ENCODE results near the gene NSUN3. TPM values are rescaled to one million over a fixed set of nuclear protein-coding genes. Genes with fewer than 3 reads are reported as not detected.

NSUN3 gene
- polyA plus RNA-seq, 4 donors = 4.9 to 12.7 (median 7.8) TPM

DNA sequence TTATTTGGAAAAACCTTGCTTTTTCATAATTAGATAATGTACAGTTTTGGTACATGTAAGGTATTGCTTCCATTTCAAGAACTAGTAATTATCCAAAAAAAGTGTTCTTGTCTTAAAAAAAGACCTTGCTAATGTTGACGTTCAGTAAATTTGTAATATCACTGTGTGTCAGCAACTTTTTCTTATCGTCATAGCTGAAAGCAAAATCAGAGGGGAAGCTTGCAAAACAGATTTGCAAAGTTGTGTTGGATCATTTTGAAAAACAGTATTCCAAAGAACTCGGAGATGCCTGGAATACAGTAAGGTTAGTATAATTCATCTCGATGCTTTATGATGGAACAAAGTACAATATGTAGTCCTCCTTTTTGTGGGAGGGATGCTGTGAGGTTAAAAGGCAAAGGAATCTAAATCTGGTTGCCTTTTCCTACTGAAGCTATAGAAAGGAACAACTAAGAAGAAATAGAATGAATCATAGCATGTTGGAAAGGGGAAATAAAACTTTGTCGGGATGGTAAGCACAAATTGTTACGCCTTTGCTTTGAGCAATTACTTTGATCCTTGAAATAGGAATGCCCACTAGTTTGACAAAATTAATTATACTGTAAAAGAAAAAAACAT, 1.5 kb downstream of the NSUN3 start:
- Histone ChIP-seq H3K4me3 (ENCODE audit: low read depth in 1 of 3, low read length in 3 of 3) (no peak overlapping the region), H3K27me3 (ENCODE audit: control insufficient read depth in 3 of 3, insufficient read depth in 3 of 3, low read length in 3 of 3) (no peaks in the 10 kb centered on the region), H3K9me3 (ENCODE audit: control insufficient read depth in 2 of 2, insufficient read depth in 1 of 2, low read depth in 1 of 2, low read length in 1 of 2) (peaks cover 0 to 10% of the 10 kb centered on the region in 2 donors), H3K36me3 (ENCODE audit: control insufficient read depth in 3 of 3, insufficient read depth in 2 of 3, low read depth in 1 of 3, low read length in 3 of 3) (peaks cover 0 to 8% (median 2%) of the 10 kb centered on the region in 3 donors), H3K27ac (ENCODE audit: low read depth in 1 of 3, low read length in 2 of 3) (no peak overlapping the region), H3K4me1 (ENCODE audit: control insufficient read depth in 3 of 3, insufficient read depth in 2 of 3, low read depth in 1 of 3, low read length in 2 of 3) (peaks cover 0 to 9% (median 2%) of the 10 kb centered on the region in 3 donors)
- no peak for FAIRE-seq
- DNase-seq = no peak
- 57 to 71% (median 62%) methylated on average over 6 of the region's 6 CpGs for WGBS, 3 donors

DNA sequence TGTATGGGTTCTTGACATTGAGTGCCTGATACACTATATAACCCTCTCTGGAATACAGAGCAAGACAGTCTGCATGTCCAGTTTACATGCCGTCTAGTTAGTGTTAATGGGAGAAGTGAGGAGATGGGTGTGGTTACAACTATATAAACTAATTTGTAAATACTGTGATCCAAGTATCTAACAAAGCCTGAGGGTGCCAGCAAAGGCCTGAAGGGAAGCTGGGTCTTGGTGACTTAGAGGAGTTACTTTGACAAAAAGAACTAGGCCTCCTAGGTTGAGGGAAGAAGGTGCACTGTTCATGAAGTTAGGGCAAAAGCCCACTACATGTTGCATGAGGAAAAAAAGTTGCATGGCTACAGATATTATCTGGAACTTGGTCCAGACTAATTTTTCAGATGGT, 2.3 kb downstream of the NSUN3 start:
- WGBS, 3 donors = 41 to 43% (median 42%) methylated on average over 1 of the region's 1 CpG
- Histone ChIP-seq H3K36me3 (ENCODE audit: control insufficient read depth in 3 of 3, insufficient read depth in 2 of 3, low read depth in 1 of 3, low read length in 3 of 3) (peaks cover 0 to 7% (median 2%) of the 10 kb centered on the region in 3 donors), H3K9me3 (ENCODE audit: control insufficient read depth in 2 of 2, insufficient read depth in 1 of 2, low read depth in 1 of 2, low read length in 1 of 2) (peaks cover 0 to 10% of the 10 kb centered on the region in 2 donors), H3K4me3 (ENCODE audit: low read depth in 1 of 3, low read length in 3 of 3) (no peak overlapping the region), H3K4me1 (ENCODE audit: control insufficient read depth in 3 of 3, insufficient read depth in 2 of 3, low read depth in 1 of 3, low read length in 2 of 3) (peaks cover 0 to 9% (median 2%) of the 10 kb centered on the region in 3 donors), H3K27ac (ENCODE audit: low read depth in 1 of 3, low read length in 2 of 3) (no peak overlapping the region), H3K27me3 (ENCODE audit: control insufficient read depth in 3 of 3, insufficient read depth in 3 of 3, low read length in 3 of 3) (no peaks in the 10 kb centered on the region)
- no peak for FAIRE-seq
- no peak for DNase-seq

DNA sequence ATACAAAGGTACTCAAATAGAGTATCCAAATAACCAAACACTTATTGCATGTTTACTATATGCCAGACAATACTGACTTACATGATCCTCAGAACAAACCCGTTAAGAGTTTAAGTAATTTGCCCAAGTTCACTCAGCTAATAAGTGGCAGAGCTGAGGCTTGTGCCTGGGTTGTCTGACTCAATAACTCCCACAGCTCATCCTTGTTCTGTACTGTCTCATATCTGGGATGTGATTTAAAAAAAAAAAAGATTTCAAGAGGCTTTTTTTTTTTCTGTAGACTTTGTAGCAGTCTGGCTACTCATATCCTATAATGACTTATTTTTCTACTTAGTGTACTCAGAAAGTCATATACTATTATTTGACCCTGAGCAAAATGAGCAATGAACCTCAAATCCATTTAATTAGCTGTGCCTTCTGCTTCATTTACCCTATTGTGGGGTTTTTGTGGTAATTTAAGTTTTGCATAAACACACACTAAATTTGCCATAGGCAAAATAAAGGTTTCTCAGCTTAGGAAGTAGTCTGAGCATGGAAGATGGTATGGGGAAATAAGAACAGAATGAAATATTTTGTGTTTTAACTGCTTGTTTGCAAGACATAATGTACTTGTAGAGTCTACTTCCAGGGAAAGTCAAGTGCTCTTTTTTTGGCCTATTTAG, 3.1 kb downstream of the NSUN3 start:
- Histone ChIP-seq H3K36me3 (ENCODE audit: control insufficient read depth in 3 of 3, insufficient read depth in 2 of 3, low read depth in 1 of 3, low read length in 3 of 3) (peaks cover 0 to 7% (median 2%) of the 10 kb centered on the region in 3 donors), H3K4me3 (ENCODE audit: low read depth in 1 of 3, low read length in 3 of 3) (no peak overlapping the region), H3K4me1 (ENCODE audit: control insufficient read depth in 3 of 3, insufficient read depth in 2 of 3, low read depth in 1 of 3, low read length in 2 of 3) (peaks cover 0 to 9% (median 2%) of the 10 kb centered on the region in 3 donors), H3K9me3 (ENCODE audit: control insufficient read depth in 2 of 2, insufficient read depth in 1 of 2, low read depth in 1 of 2, low read length in 1 of 2) (peaks cover 0 to 10% of the 10 kb centered on the region in 2 donors), H3K27ac (ENCODE audit: low read depth in 1 of 3, low read length in 2 of 3) (no peak overlapping the region), H3K27me3 (ENCODE audit: control insufficient read depth in 3 of 3, insufficient read depth in 3 of 3, low read length in 3 of 3) (no peaks in the 10 kb centered on the region)
- FAIRE-seq (no peak), DNase-seq (no peak)
- WGBS, 3 donors = 87 to 94% (median 91%) methylated on average over 1 of the region's 1 CpG

DNA sequence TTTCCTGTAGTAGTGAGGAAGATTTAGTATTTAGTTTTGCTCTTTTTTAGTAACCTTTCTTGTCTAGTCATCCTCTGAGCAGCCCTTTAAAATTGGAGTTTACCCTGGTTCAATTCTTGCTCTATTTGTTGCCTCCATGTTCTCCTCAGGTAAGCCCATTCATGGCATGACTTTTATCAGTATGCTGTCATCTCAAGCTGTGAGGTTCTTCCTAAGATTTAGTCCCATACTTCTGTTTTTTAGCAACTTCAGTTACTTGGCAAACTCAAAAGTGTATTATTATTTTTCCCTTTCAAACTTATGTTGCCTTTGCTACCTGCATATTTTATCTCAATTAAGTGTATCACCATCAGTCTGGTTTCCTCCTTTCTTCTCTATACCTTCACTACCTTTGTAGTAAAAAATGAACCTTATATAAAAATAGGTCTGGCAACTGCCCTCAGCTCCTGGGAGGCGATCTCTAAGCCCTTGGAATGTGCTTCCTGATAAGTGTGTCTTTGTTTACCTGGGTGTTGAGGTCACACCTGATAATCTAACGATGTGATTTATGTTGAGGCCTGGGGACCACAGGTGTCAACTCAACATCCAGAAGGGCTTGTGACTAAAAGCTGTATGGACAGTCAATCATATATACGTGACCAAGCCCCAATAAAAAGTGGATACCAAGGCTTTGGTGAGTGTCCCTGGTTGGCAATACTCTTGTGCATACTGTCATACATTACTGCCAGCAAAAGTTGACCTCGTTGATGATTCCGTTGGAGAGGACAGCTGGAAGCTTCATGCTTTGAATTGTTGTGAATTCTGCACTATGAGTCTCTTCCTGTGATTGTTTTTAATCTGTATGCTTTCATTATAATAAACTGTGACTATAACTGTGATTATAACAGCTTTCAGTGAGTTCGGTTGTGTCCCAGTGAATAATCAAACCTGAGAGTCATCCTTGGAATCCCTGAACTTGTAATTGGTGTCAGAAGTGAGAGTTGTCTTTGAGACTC, 3.9 kb downstream of the NSUN3 start:
- DNase-seq = no peak
- H3K4me3 ChIP-seq (ENCODE audit: low read depth in 1 of 3, low read length in 3 of 3) = no peak overlapping the region
- no peak for FAIRE-seq
- H3K4me1 ChIP-seq (ENCODE audit: control insufficient read depth in 3 of 3, insufficient read depth in 2 of 3, low read depth in 1 of 3, low read length in 2 of 3) = peaks cover 0 to 9% (median 2%) of the 10 kb centered on the region in 3 donors
- no peak overlapping the region for H3K27ac ChIP-seq (ENCODE audit: low read depth in 1 of 3, low read length in 2 of 3)
- peaks cover 0 to 10% of the 10 kb centered on the region in 2 donors for H3K9me3 ChIP-seq (ENCODE audit: control insufficient read depth in 2 of 2, insufficient read depth in 1 of 2, low read depth in 1 of 2, low read length in 1 of 2)
- 78 to 89% (median 83%) methylated on average over 6 of the region's 6 CpGs for WGBS, 3 donors
- H3K27me3 ChIP-seq (ENCODE audit: control insufficient read depth in 3 of 3, insufficient read depth in 3 of 3, low read length in 3 of 3) = no peaks in the 10 kb centered on the region
- H3K36me3 ChIP-seq (ENCODE audit: control insufficient read depth in 3 of 3, insufficient read depth in 2 of 3, low read depth in 1 of 3, low read length in 3 of 3) = peaks cover 2 to 10% (median 3%) of the 10 kb centered on the region in 3 donors

DNA sequence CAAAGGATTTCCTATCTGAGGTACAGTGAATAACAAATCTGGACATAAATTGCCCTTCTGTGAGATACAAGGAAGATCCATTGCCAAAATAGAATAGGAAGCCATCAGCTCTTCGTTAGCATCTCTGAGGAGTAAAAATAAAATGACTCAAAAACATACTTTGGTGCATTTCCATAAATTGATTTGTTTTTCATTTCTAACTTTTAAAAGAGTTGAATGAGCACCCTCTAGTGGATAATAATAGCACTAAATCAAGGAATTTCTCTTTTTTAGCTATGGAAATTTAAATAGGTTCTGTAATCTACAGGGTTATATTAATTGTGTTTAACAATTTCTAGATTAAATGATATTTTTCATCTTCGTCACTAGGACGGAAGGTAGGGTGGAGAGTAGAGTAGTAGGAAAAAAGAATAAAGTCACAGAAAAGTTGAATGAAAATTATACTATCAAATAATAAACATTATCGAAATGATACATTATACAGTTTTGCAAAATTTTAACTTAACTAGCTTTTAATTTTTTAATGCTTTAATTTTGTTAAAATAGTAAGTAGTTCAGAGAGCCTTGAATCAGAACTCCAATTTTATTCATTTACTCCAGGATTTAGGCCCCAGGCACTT, 6.4 kb downstream of the NSUN3 start:
- Histone ChIP-seq H3K9me3 (ENCODE audit: control insufficient read depth in 2 of 2, insufficient read depth in 1 of 2, low read depth in 1 of 2, low read length in 1 of 2) (peaks cover 0 to 10% of the 10 kb centered on the region in 2 donors), H3K36me3 (ENCODE audit: control insufficient read depth in 3 of 3, insufficient read depth in 2 of 3, low read depth in 1 of 3, low read length in 3 of 3) (peaks cover 2 to 13% (median 8%) of the 10 kb centered on the region in 3 donors), H3K27me3 (ENCODE audit: control insufficient read depth in 3 of 3, insufficient read depth in 3 of 3, low read length in 3 of 3) (no peaks in the 10 kb centered on the region), H3K27ac (ENCODE audit: low read depth in 1 of 3, low read length in 2 of 3) (no peak overlapping the region), H3K4me3 (ENCODE audit: low read depth in 1 of 3, low read length in 3 of 3) (no peak overlapping the region), H3K4me1 (ENCODE audit: control insufficient read depth in 3 of 3, insufficient read depth in 2 of 3, low read depth in 1 of 3, low read length in 2 of 3) (peaks cover 0 to 3% (median 2%) of the 10 kb centered on the region in 3 donors)
- peak in 1 of 2 donors; percentile 16 for DNase-seq
- 33 to 51% (median 39%) methylated on average over 4 of the region's 4 CpGs for WGBS, 3 donors
- peak; percentile 90 for FAIRE-seq

DNA sequence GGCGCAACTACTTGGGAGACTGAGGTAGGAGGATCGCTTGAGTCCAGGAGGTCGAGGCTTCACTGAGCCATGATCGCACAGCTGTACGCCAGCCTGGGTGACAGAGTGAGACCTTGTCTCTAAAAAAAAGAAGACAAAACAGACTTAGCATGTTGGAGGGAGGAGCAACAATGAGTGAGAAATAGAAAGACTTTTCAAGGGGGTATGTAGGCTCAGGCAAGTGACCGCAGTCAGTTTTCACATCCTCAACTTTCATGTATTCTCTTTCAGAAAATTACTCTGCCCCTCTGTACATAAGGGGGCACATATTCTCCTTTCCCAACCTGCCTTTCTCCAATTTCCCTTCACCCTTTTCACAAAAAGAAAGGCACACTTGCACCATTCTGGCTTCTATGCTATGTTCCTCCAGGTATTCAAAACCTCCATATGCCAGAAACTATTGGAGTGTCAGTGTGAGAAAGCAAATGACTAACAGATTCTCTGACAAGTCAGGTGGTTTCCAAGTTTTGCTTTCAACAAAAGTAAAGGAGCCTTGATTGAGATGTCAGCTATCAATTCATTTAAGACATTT, 7.6 kb downstream of the NSUN3 start:
- H3K27ac ChIP-seq (ENCODE audit: low read depth in 1 of 3, low read length in 2 of 3) = no peak overlapping the region
- DNase-seq (no peak), FAIRE-seq (no peak)
- no peaks in the 10 kb centered on the region for H3K27me3 ChIP-seq (ENCODE audit: control insufficient read depth in 3 of 3, insufficient read depth in 3 of 3, low read length in 3 of 3)
- 89 to 98% (median 94%) methylated on average over 6 of the region's 6 CpGs for WGBS, 3 donors
- H3K9me3 ChIP-seq (ENCODE audit: control insufficient read depth in 2 of 2, insufficient read depth in 1 of 2, low read depth in 1 of 2, low read length in 1 of 2) = peaks cover 0 to 10% of the 10 kb centered on the region in 2 donors
- H3K36me3 ChIP-seq (ENCODE audit: control insufficient read depth in 3 of 3, insufficient read depth in 2 of 3, low read depth in 1 of 3, low read length in 3 of 3) = peaks cover 2 to 13% (median 8%) of the 10 kb centered on the region in 3 donors
- no peaks in the 10 kb centered on the region for H3K4me1 ChIP-seq (ENCODE audit: control insufficient read depth in 3 of 3, insufficient read depth in 2 of 3, low read depth in 1 of 3, low read length in 2 of 3)
- no peak overlapping the region for H3K4me3 ChIP-seq (ENCODE audit: low read depth in 1 of 3, low read length in 3 of 3)

DNA sequence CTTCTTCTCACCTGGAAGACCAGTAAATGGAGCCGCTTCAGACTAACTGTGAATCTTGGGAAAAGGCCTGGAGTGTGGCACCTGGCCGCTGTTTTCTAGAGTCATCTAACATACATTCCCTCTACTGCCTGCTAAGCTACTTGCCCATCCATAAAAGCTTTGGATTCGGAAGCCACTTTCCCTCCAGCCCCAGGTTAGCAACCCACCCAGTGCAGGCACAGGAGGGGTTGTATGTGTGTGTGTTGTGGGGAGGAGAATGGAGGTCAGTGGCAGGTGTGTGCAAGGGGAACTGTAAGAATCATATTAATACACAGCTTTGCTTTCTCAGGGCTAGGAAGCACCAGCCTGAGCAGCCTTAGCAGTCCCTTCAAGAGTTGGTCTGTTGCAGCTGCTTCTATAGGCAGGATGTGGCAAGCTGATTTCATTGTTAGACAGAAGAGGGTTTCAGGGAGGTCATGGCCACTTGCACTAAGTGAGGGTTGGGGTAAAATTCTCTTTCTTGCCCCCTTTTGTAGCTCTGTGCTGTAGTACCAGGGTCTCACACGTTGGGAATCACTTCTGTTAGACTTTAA, 8.9 kb downstream of the NSUN3 start:
- Histone ChIP-seq H3K27ac (ENCODE audit: low read depth in 1 of 3, low read length in 2 of 3) (no peak overlapping the region), H3K4me1 (ENCODE audit: control insufficient read depth in 3 of 3, insufficient read depth in 2 of 3, low read depth in 1 of 3, low read length in 2 of 3) (no peaks in the 10 kb centered on the region), H3K27me3 (ENCODE audit: control insufficient read depth in 3 of 3, insufficient read depth in 3 of 3, low read length in 3 of 3) (no peaks in the 10 kb centered on the region), H3K36me3 (ENCODE audit: control insufficient read depth in 3 of 3, insufficient read depth in 2 of 3, low read depth in 1 of 3, low read length in 3 of 3) (peaks cover under 1 to 12% (median 8%) of the 10 kb centered on the region in 3 donors), H3K9me3 (ENCODE audit: control insufficient read depth in 2 of 2, insufficient read depth in 1 of 2, low read depth in 1 of 2, low read length in 1 of 2) (peaks cover 0 to 9% of the 10 kb centered on the region in 2 donors), H3K4me3 (ENCODE audit: low read depth in 1 of 3, low read length in 3 of 3) (no peak overlapping the region)
- 88 to 94% (median 91%) methylated on average over 4 of the region's 4 CpGs for WGBS, 3 donors
- FAIRE-seq (no peak), DNase-seq (no peak)

Data from small intestine (tissue), 7 donors.